Heart right ventricle (tissue), 16 donors: ENCODE measurements around the gene GTF3C6. TPM values are rescaled to one million over a fixed set of nuclear protein-coding genes. Genes with fewer than 3 reads are reported as not detected.

ENCODE experiments used
- ATAC-seq, 8 donors: fragments of 200-7000 bp; cut with Tn5 transposase; one replicate each; pipeline ENCODE4 v1.9.1; 2020; ENCODE audit warnings: mild to moderate bottlenecking in 8 of 8, moderate library complexity in 8 of 8, moderate number of reproducible peaks in 1 of 8
- DNase-seq, 2 donors: peaks; one replicate each; pipeline ENCODE4 v3.0.0-alpha.2; 2020
- H3K27ac ChIP-seq, 10 donors: fragments of 200-600 bp; sonication (generic) in 2 of 10; one replicate each; pipeline versions ENCODE4 v1.5.0 to v1.8.0; 2020 to 2022; ENCODE audit warnings: mild to moderate bottlenecking in 3 of 10
- H3K27me3 ChIP-seq, 7 donors: fragments of 200-600 bp; one replicate each; pipeline ENCODE4 v1.8.0; 2021 to 2022; ENCODE audit warnings: mild to moderate bottlenecking in 2 of 7
- H3K36me3 ChIP-seq, 9 donors: fragments of 200-600 bp; sonication (generic) in 1 of 9; one replicate each; pipeline versions ENCODE4 v1.5.0 to v1.8.0; 2020 to 2022; ENCODE audit warnings: mild to moderate bottlenecking in 2 of 9
- H3K4me1 ChIP-seq, 9 donors: fragments of 200-600 bp; sonication (generic) in 1 of 9; one replicate each; pipeline versions ENCODE4 v1.5.0 to v1.8.0; 2020 to 2022; ENCODE audit warnings: mild to moderate bottlenecking in 4 of 9
- H3K4me3 ChIP-seq, 10 donors: fragments of 200-600 bp; sonication (generic) in 2 of 10; one replicate each; pipeline versions ENCODE4 v1.5.0 to v1.8.0; 2020 to 2022; ENCODE audit warnings: mild to moderate bottlenecking in 7 of 10, moderate library complexity in 2 of 10
- H3K9me3 ChIP-seq, 11 donors: fragments of 200-600 bp in 10 of 11; sonication (generic) in 2 of 11; one replicate each; pipeline versions ENCODE4 v1.5.0 to v1.8.0; 2013 to 2022; ENCODE audit warnings: mild to moderate bottlenecking in 2 of 11, control low read depth in 1 of 11, moderate library complexity in 1 of 11
- CTCF ChIP-seq, 9 donors: fragments of 200-600 bp; sonication (generic) in 2 of 9; IDR thresholded peaks; one replicate each; pipeline versions ENCODE4 v1.5.0 to v1.8.0; 2021 to 2022; ENCODE audit warnings: antibody characterized with exemption in 9 of 9, mild to moderate bottlenecking in 5 of 9, moderate library complexity in 1 of 9
- WGBS, 2 donors: extraction: QIAGEN DNeasy Blood & Tissue Kit; methylation state at CpG; one replicate each; pipeline ENCODE4 v1.1.7; 2013; ENCODE audit warnings: inconsistent platforms in 1 of 2; 5-methylcytosine and 5-hydroxymethylcytosine counted together
- intact Hi-C, 10 donors: fragments of 100-400 bp; cut with DNase I; formaldehyde crosslinking; loops; one replicate each; pipeline versions ENCODE4 v1.11.1 to v1.14.2; 2022
- long read RNA-seq, 3 donors: library from polyadenylated mRNA; unstranded; transcript quantifications; one replicate each; pipeline ENCODE4 v2.0.0, GENCODE V29; 2020 to 2021
- polyA plus RNA-seq, 2 donors: library from polyadenylated mRNA; stranded (reverse); fragments of 200-250 nt; gene quantifications; one replicate each; pipeline ENCODE4 v1.2.3, GENCODE V29; 2013
- total RNA-seq, 10 donors: library from RNA; stranded (reverse); fragmentation: NEBNext Ultra II Directional in 3 of 10; extraction: Animal tissue kit (Norgen Biotek cat#: 25700) in 3 of 10; gene quantifications; one replicate each; pipeline versions ENCODE4 v1.2.1 to v1.2.4, GENCODE V29; 2021 to 2023
- donor health status: Arrhythmogenic right ventricular cardiomyopathy.
- donor health status: ischemic (EF 13 %, LVEDD 7.1; RV severe dilation, severe dysfunction).
- donor health status: healthy with polysubstance abuse.
- donor health status: DM: no; HTN: yes; CAD: no.
- donor health status: DM: no; HTN: no; CAD: no.
- donor health status: ischemic (EF 25% LVEDD 6.9; RV normal size, moderate dysfunction).
- donor health status: ischemic (EF 25% LVEDD 5.7; RV mildly dilated, moderate dysfunction).
- donor health status: healthy.
- donor health status: DM: yes; HTN: yes; CAD: no.
- donor health status: Ischemic cardiomyopathy.
- donor health status: ischemic (EF 35%, LVEDD 5.7; RV mildly dilated, moderate dysfunction).
- donor health status: nonischemic (EF 11% LVEDD 7.7; RV severe dilation, severe dysfunction).
- donor health status: DM: yes; HTN: yes; CAD: no.
- donor health status: PGD.
- donor health status: ischemic (EF 29% LVEDD 5.4; RV normal size, mild dysfunction).
- donor health status: nonischemic (EF 23%, LVEDD 6.1; RV moderate dilation, normal function).

GTF3C6 gene
- total RNA-seq (100 to 1,000 TPM in 8 of 10 donors, 10 to 100 TPM in 2; 96.0 to 128 (median 107) TPM), polyA plus RNA-seq (100 to 1,000 TPM in 1 of 2 donors, 10 to 100 TPM in 1; 95.9 to 102 TPM)
- long read RNA-seq, donor 1, transcript GTF3C6-201 (6 exons, 952 nt) = major isoform, 52 of 55 reads
- long read RNA-seq, donor 1, partial matches to known transcripts = 1 of 55 reads
- long read RNA-seq, donor 1, other reads (novel, unspliced or antisense) = 2 of 55 reads
- long read RNA-seq, donor 2, transcript GTF3C6-201 (6 exons, 952 nt) = major isoform, 75 of 80 reads
- long read RNA-seq, donor 2, partial matches to known transcripts = 2 of 80 reads
- long read RNA-seq, donor 2, other reads (novel, unspliced or antisense) = 3 of 80 reads
- long read RNA-seq, donor 3, transcript GTF3C6-201 (6 exons, 952 nt) = major isoform, 18 of 22 reads
- long read RNA-seq, donor 3, partial matches to known transcripts = 0 of 22 reads
- long read RNA-seq, donor 3, other reads (novel, unspliced or antisense) = 4 of 22 reads

- TF ChIP-seq CTCF (IDR thresholded peaks at IDR 0.05) = peak in 1 of 9 donors; percentile 6
- Histone ChIP-seq H3K9me3 (no peaks in the 10 kb centered on the region), H3K36me3 (peaks cover 0 to 38% (median 23%) of the 10 kb centered on the region in 9 donors), H3K4me1 (peaks cover 0 to 24% (median 13%) of the 10 kb centered on the region in 9 donors), H3K27ac (peak within 1 kb of the TSS; percentile 46 to 97 (median 90)), H3K27me3 (no peaks in the 10 kb centered on the region), H3K4me3 (peak within 1 kb of the TSS; percentile 55 to 91 (median 83))
- intact Hi-C loops = loop anchor here in 6 of 10 donors (2.0 to 10.0 kb wide), 9 partner anchors 22 to 431 kb away; partner anchors contain the start of genes CDK19 (in 5 of the 6), AMD1 (in 3 of the 6) and RPF2 (in 1 of the 6)
- ATAC-seq (peak; percentile 98 to 100 (median 99)), DNase-seq (peak; percentile 92 to 94)
- 1% methylated on average over 70 of the region's 70 CpGs for WGBS, 2 donors
Observed at GRCh38 chr6:110958329-110959192, at the start of gene GTF3C6. TSS of gene GTF3C6 (plus strand) at chr6:110958706. CDS start at chr6:110958770, 64 bp downstream.

- TF ChIP-seq CTCF (IDR thresholded peaks at IDR 0.05) = no peak
- Histone ChIP-seq H3K4me1 (peaks cover 0 to 31% (median 0%) of the 10 kb centered on the region in 9 donors), H3K27me3 (no peaks in the 10 kb centered on the region), H3K36me3 (no peaks in the 10 kb centered on the region), H3K27ac (no peak overlapping the region), H3K4me3 (no peak overlapping the region), H3K9me3 (no peaks in the 10 kb centered on the region)
- DNase-seq = no peak
- no peak for ATAC-seq
- intact Hi-C loops = no loop called here
- WGBS, 2 donors = 90 to 95% methylated on average over 3 of the region's 3 CpGs
Observed at GRCh38 chr6:110930781-110931180, 27.7 kb upstream of the GTF3C6 start.

- no peak for DNase-seq
- no peak for TF ChIP-seq CTCF (IDR thresholded peaks at IDR 0.05)
- Histone ChIP-seq H3K4me3 (no peak overlapping the region), H3K4me1 (peaks cover 0 to 31% (median 0%) of the 10 kb centered on the region in 9 donors), H3K27ac (no peak overlapping the region), H3K36me3 (no peaks in the 10 kb centered on the region), H3K27me3 (no peaks in the 10 kb centered on the region), H3K9me3 (no peaks in the 10 kb centered on the region)
- 59 to 78% methylated on average over 2 of the region's 2 CpGs for WGBS, 2 donors
- intact Hi-C loops = no loop called here
- ATAC-seq = no peak
Observed at GRCh38 chr6:110933912-110934311, 24.6 kb upstream of the GTF3C6 start.

GRCh38 chr6:110934381-110934898 lies 24.1 kb upstream of the GTF3C6 start:
- Histone ChIP-seq H3K4me1 (peaks cover 0 to 31% (median 0%) of the 10 kb centered on the region in 9 donors), H3K9me3 (no peaks in the 10 kb centered on the region), H3K27me3 (no peaks in the 10 kb centered on the region), H3K36me3 (no peaks in the 10 kb centered on the region), H3K4me3 (no peak overlapping the region), H3K27ac (no peak overlapping the region)
- intact Hi-C loops = no loop called here
- DNase-seq (no peak), ATAC-seq (no peak)
- WGBS, 2 donors = 68 to 85% methylated on average over 1 of the region's 1 CpG
- no peak for TF ChIP-seq CTCF (IDR thresholded peaks at IDR 0.05)
